Heart left ventricle (tissue), 13 donors: ENCODE results near the gene RBM8A.

Experiments
- POLR2A ChIP-seq, 2 donors: fragments of 450-650 bp; IDR thresholded peaks; one replicate each; pipeline ENCODE4 v1.6.1; 2017; ENCODE audit warnings: antibody characterized with exemption in 2 of 2, mild to moderate bottlenecking in 2 of 2, moderate library complexity in 2 of 2
- TF ChIP-seq, protein P1 (sequence below), 12 donors: fragments of 200-600 bp; sonication (generic) in 4 of 12; IDR thresholded peaks; one replicate each; pipeline versions ENCODE4 v1.5.0 to v1.8.0; 2018 to 2022; ENCODE audit warnings: antibody characterized with exemption in 12 of 12, mild to moderate bottlenecking in 5 of 12
- donor health status: ischemic (EF 13 %, LVEDD 7.1; RV severe dilation, severe dysfunction).
- donor health status: DM: no; HTN: yes; CAD: no.
- donor health status: DM: no; HTN: no; CAD: no.
- donor health status: ischemic (EF 25% LVEDD 6.9; RV normal size, moderate dysfunction).
- donor health status: ischemic (EF 25% LVEDD 5.7; RV mildly dilated, moderate dysfunction).
- donor health status: ischemic (EF 35%, LVEDD 5.7; RV mildly dilated, moderate dysfunction).
- donor health status: nonischemic (EF 11% LVEDD 7.7; RV severe dilation, severe dysfunction).
- donor health status: DM: yes; HTN: yes; CAD: no.
- donor health status: PGD.
- donor health status: ischemic (EF 29% LVEDD 5.4; RV normal size, mild dysfunction).
- donor health status: nonischemic (EF 23%, LVEDD 6.1; RV moderate dilation, normal function).

DNA sequence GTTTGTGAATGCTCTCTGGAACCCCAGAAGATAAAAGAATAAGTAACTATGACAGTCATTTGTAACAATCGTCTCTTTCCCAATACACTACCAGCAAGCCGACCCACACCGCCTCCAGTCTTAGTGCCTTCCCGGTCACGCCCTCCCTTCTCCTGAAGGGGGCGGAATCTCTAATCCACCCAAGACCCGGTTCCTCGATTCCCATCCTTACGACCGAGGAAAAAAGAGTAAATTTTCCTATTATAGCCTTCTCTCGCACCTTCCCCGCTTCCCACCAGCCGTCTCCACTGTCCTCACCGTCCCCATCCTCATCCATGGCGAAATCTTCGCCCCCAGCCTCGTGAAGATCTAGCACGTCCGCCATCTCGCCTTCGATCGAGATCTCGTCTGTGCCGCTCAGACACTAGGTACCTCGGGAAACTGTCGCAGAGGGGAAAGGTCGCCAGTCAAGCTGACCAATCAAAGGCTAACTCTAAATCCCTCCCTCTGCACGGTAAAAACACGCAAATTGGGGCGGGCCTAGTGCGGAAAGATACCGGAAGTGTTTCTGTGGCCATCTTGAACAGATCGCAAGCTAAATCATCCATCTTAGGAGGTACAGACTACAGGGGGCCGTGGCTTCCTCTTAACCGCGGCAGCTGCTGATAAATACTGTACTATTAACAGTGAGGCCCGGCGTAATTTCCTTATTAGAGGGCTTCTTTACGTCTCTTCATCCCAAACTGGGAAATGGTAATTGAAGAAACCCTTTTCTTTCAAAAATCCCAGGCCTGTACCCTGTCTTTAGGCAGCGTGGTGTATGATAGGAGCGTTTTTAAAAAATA is at the start of gene RBM8A:
- TF ChIP-seq, protein P1, sequence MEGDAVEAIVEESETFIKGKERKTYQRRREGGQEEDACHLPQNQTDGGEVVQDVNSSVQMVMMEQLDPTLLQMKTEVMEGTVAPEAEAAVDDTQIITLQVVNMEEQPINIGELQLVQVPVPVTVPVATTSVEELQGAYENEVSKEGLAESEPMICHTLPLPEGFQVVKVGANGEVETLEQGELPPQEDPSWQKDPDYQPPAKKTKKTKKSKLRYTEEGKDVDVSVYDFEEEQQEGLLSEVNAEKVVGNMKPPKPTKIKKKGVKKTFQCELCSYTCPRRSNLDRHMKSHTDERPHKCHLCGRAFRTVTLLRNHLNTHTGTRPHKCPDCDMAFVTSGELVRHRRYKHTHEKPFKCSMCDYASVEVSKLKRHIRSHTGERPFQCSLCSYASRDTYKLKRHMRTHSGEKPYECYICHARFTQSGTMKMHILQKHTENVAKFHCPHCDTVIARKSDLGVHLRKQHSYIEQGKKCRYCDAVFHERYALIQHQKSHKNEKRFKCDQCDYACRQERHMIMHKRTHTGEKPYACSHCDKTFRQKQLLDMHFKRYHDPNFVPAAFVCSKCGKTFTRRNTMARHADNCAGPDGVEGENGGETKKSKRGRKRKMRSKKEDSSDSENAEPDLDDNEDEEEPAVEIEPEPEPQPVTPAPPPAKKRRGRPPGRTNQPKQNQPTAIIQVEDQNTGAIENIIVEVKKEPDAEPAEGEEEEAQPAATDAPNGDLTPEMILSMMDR (IDR thresholded peaks at IDR 0.05): peak; percentile 35 to 70 (median 60)
- TF ChIP-seq POLR2A (IDR thresholded peaks at IDR 0.05): peak in 1 of 2 donors; percentile 96
